Stimulated activated CD4-positive, alpha-beta T cell treated with anti-CD3 and anti-CD28 coated beads, Interleukin-4, amount 100 ng/mL, for 1 hour (primary cell): ENCODE results near the gene SEMA5A.

Experiments used
- DNase-seq: peaks from one replicate; pipeline ENCODE4 v3.0.0-alpha.2; 2020

The SEMA5A gene

GRCh38 chr5:9507974-9508373 lies 37.9 kb downstream of the SEMA5A start:
- no peak for DNase-seq

- no peak for DNase-seq
These were observed 40.6 kb downstream of the SEMA5A start for GRCh38 chr5:9505225-9505624.

GRCh38 chr5:9502864-9503263 lies 43.0 kb downstream of the SEMA5A start:
- no peak for DNase-seq

- DNase-seq = no peak
These were observed 43.6 kb downstream of the SEMA5A start for GRCh38 chr5:9502050-9502834.

GRCh38 chr5:9500625-9501024 lies 45.2 kb downstream of the SEMA5A start:
- DNase-seq = no peak

- no peak for DNase-seq
These were observed 45.7 kb downstream of the SEMA5A start for GRCh38 chr5:9500193-9500592.

- no peak for DNase-seq
These were observed 46.4 kb downstream of the SEMA5A start for GRCh38 chr5:9499498-9499876.

GRCh38 chr5:9498541-9499497 lies 47.1 kb downstream of the SEMA5A start:
- no peak for DNase-seq

GRCh38 chr5:9497347-9497746 lies 48.5 kb downstream of the SEMA5A start:
- no peak for DNase-seq

GRCh38 chr5:9496801-9497200 lies 49.1 kb downstream of the SEMA5A start:
- no peak for DNase-seq

GRCh38 chr5:9495121-9495520 lies 50.8 kb downstream of the SEMA5A start:
- no peak for DNase-seq

- DNase-seq = no peak
These were observed 51.6 kb downstream of the SEMA5A start for GRCh38 chr5:9494301-9494700.

GRCh38 chr5:9490494-9491097 lies 55.3 kb downstream of the SEMA5A start:
- DNase-seq = no peak

- DNase-seq = no peak
These were observed 62.1 kb downstream of the SEMA5A start for GRCh38 chr5:9483779-9484178.

- DNase-seq = no peak
These were observed 62.6 kb downstream of the SEMA5A start for GRCh38 chr5:9483243-9483642.

- no peak for DNase-seq
These were observed 63.5 kb downstream of the SEMA5A start for GRCh38 chr5:9482381-9482780.

GRCh38 chr5:9480499-9480898 lies 65.4 kb downstream of the SEMA5A start:
- no peak for DNase-seq

- no peak for DNase-seq
These were observed 65.9 kb downstream of the SEMA5A start for GRCh38 chr5:9479990-9480389.

GRCh38 chr5:9479361-9479760 lies 66.5 kb downstream of the SEMA5A start:
- DNase-seq = no peak

GRCh38 chr5:9477537-9477936 lies 68.3 kb downstream of the SEMA5A start:
- DNase-seq = no peak

GRCh38 chr5:9474219-9475002 lies 71.5 kb downstream of the SEMA5A start:
- DNase-seq = no peak

- DNase-seq = no peak
These were observed 72.3 kb downstream of the SEMA5A start for GRCh38 chr5:9473624-9474023.

- DNase-seq = no peak
These were observed 75.5 kb downstream of the SEMA5A start for GRCh38 chr5:9470410-9470809.
